Measurements from ENCODE around the gene TXNDC2.

DNA sequence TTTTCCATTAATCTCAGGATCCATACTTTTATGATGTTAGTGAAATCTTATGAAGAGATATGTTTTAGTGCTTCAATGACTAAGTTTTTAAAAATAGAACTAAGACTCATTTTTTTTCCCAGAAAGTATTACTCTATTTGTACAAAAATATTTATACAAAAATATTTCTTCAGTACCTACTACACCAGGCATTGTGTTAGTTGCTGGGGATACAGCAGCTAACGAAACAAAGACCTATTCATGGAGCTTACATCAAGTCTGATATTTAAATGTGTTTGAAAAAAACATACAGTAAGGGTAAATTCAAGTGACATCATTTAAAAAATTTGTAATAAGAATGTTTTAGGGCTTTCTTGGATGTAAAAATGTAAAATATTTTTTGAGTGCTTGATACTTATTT, 39.6 kb downstream of the TXNDC2 start:
- TF ChIP-seq, protein P1, sequence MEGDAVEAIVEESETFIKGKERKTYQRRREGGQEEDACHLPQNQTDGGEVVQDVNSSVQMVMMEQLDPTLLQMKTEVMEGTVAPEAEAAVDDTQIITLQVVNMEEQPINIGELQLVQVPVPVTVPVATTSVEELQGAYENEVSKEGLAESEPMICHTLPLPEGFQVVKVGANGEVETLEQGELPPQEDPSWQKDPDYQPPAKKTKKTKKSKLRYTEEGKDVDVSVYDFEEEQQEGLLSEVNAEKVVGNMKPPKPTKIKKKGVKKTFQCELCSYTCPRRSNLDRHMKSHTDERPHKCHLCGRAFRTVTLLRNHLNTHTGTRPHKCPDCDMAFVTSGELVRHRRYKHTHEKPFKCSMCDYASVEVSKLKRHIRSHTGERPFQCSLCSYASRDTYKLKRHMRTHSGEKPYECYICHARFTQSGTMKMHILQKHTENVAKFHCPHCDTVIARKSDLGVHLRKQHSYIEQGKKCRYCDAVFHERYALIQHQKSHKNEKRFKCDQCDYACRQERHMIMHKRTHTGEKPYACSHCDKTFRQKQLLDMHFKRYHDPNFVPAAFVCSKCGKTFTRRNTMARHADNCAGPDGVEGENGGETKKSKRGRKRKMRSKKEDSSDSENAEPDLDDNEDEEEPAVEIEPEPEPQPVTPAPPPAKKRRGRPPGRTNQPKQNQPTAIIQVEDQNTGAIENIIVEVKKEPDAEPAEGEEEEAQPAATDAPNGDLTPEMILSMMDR (IDR thresholded peaks at IDR 0.05; ENCODE audit: low read depth, low read length), result no peak
- TF ChIP-seq EZH2phosphoT487 (IDR thresholded peaks at IDR 0.05; ENCODE audit: low read depth), result no peak
